Common myeloid progenitor, CD34-positive (primary cell): Measurements from ENCODE around the gene SLC7A1.

Source experiments
- CTCF ChIA-PET: fragments of 350-600 bp; sonication (Branson Sonifier 250); formaldehyde crosslinking; loops from one replicate; lab custom pipeline; 2021; ENCODE audit warnings: antibody characterized with exemption; lab: Charles Lee
- POLR2A ChIA-PET: fragments of 350-600 bp; sonication (Branson Sonifier 250); formaldehyde crosslinking; loops from one replicate; lab custom pipeline; 2021; ENCODE audit warnings: antibody characterized with exemption; lab: Charles Lee
- DNase-seq, 3 donors: peaks; one replicate each; pipeline versions ENCODE4 v3.0.0 to v3.0.0-alpha.2; 2013
- H3K27ac ChIP-seq, 2 experiments: 1 replicate in 1 of 2; 2 replicates in 1 of 2; pipeline ENCODE4 v1.7.0; 2013; ENCODE audit warnings: inconsistent platforms in 2 of 2, low read length in 2 of 2, mild to moderate bottlenecking in 2 of 2, low read depth in 1 of 2, moderate library complexity in 1 of 2; ENCODE audit not compliant: severe bottlenecking in 2 of 2, insufficient read depth in 1 of 2, poor library complexity in 1 of 2
- H3K27me3 ChIP-seq, 5 experiments: replicated peaks in 2 of 5; 1 replicate in 3 of 5; 2 replicates in 2 of 5; pipeline versions ENCODE4 v1.6.1 to v1.7.0; 2013; ENCODE audit warnings: low read length in 4 of 5, mild to moderate bottlenecking in 2 of 5, moderate library complexity in 2 of 5, inconsistent platforms in 1 of 5; ENCODE audit not compliant: insufficient read depth in 5 of 5, control insufficient read depth in 4 of 5
- H3K36me3 ChIP-seq, 4 experiments: 1 replicate in 2 of 4; 2 replicates in 2 of 4; pipeline versions ENCODE4 v1.6.1 to v1.7.0; 2013; ENCODE audit warnings: low read length in 3 of 4, control low read depth in 1 of 4, mild to moderate bottlenecking in 1 of 4; ENCODE audit not compliant: control insufficient read depth in 4 of 4, insufficient read depth in 4 of 4
- H3K4me1 ChIP-seq, 4 experiments: 1 replicate in 3 of 4; 2 replicates in 1 of 4; pipeline versions ENCODE4 v1.6.1 to v1.7.1; 2013; ENCODE audit warnings: low read length in 3 of 4, mild to moderate bottlenecking in 3 of 4, control low read depth in 1 of 4, inconsistent platforms in 1 of 4, moderate library complexity in 1 of 4; ENCODE audit not compliant: control insufficient read depth in 4 of 4, insufficient read depth in 4 of 4; ENCODE audit errors: control extremely low read depth in 1 of 4
- H3K4me3 ChIP-seq, 7 experiments: 1 replicate in 4 of 7; 2 replicates in 3 of 7; pipeline versions ENCODE4 v1.5.1 to v1.7.0; 2013; ENCODE audit warnings: mild to moderate bottlenecking in 7 of 7, low read length in 6 of 7, moderate library complexity in 6 of 7, inconsistent platforms in 2 of 7, low read depth in 2 of 7, control low read depth in 1 of 7; ENCODE audit not compliant: insufficient read depth in 4 of 7, control insufficient read depth in 1 of 7; ENCODE audit errors: extremely low read depth in 1 of 7
- H3K9me3 ChIP-seq, 5 experiments: 1 replicate in 4 of 5; 2 replicates in 1 of 5; pipeline versions ENCODE4 v1.6.1 to v1.7.1; 2013; ENCODE audit warnings: low read length in 4 of 5, mild to moderate bottlenecking in 2 of 5, inconsistent platforms in 1 of 5, low read depth in 1 of 5, moderate library complexity in 1 of 5; ENCODE audit not compliant: control insufficient read depth in 4 of 5, insufficient read depth in 2 of 5; ENCODE audit errors: control extremely low read depth in 1 of 5
- WGBS: methylation state at CpG from one replicate; pipeline ENCODE4 v1.1.5; 2013; ENCODE audit not compliant: insufficient coverage; 5-methylcytosine and 5-hydroxymethylcytosine counted together

The SLC7A1 gene

GRCh38 chr13:29459813-29460355, 135.6 kb downstream of the SLC7A1 start:
- no peak overlapping the region for H3K27ac ChIP-seq
- peaks cover 0 to 7% (median 3%) of the 10 kb centered on the region in 4 experiments for H3K4me1 ChIP-seq
- H3K27me3 ChIP-seq, result no peaks in the 10 kb centered on the region
- DNase-seq, result no peak
- POLR2A ChIA-PET, result no interaction called here
- WGBS, result 100% methylated on average over 2 of the region's 2 CpGs
- H3K36me3 ChIP-seq, result no peaks in the 10 kb centered on the region
- peaks cover 0 to 1% (median 0%) of the 10 kb centered on the region in 5 experiments for H3K9me3 ChIP-seq
- no peak overlapping the region for H3K4me3 ChIP-seq
- CTCF ChIA-PET, result interaction anchor here (1.2 kb wide), 1 partner anchor 11 kb away, joined by 3 read pairs; no protein-coding TSS in a partner anchor
